HG03280 (cell line): Measurements from ENCODE around the gene C2CD4C.
"Not testable (repeated sequence)": the region's sequence is repeated elsewhere in the genome, so short reads cannot be mapped to it uniquely, and the experiment has no call there.

Experiments
- ATAC-seq: cut with Tn5 transposase; IDR thresholded peaks from one replicate; pipeline ENCODE4 v1.9.1; 2021; ENCODE audit warnings: mild to moderate bottlenecking, moderate library complexity; ENCODE audit not compliant: unreplicated experiment

C2CD4C gene

GRCh38 chr19:439167-439900 lies 30.4 kb upstream of the C2CD4C start:
- ATAC-seq: no peak

GRCh38 chr19:438416-438958 lies 29.5 kb upstream of the C2CD4C start:
- no peak for ATAC-seq

GRCh38 chr19:437041-437440 lies 28.1 kb upstream of the C2CD4C start:
- ATAC-seq: no peak

- no peak for ATAC-seq
Measured at GRCh38 chr19:436413-436950, 27.5 kb upstream of the C2CD4C start.

GRCh38 chr19:435707-436412 lies 26.9 kb upstream of the C2CD4C start:
- no peak for ATAC-seq

GRCh38 chr19:435056-435706 lies 26.2 kb upstream of the C2CD4C start:
- ATAC-seq: no peak

- ATAC-seq: no peak
Measured at GRCh38 chr19:434152-434960, 25.4 kb upstream of the C2CD4C start.

- no peak for ATAC-seq
Measured at GRCh38 chr19:430701-431100, 21.8 kb upstream of the C2CD4C start.

- ATAC-seq: no peak
Measured at GRCh38 chr19:428149-428548, 19.2 kb upstream of the C2CD4C start.

GRCh38 chr19:427675-428074 lies 18.7 kb upstream of the C2CD4C start:
- ATAC-seq: not testable (repeated sequence)

- no peak for ATAC-seq
Measured at GRCh38 chr19:426725-427445, 17.9 kb upstream of the C2CD4C start.

GRCh38 chr19:425056-425455 lies 16.1 kb upstream of the C2CD4C start:
- no peak for ATAC-seq

- ATAC-seq: no peak
Measured at GRCh38 chr19:424546-424945, 15.6 kb upstream of the C2CD4C start.

- ATAC-seq: no peak
Measured at GRCh38 chr19:423691-424466, 14.9 kb upstream of the C2CD4C start.

- not testable (repeated sequence) for ATAC-seq
Measured at GRCh38 chr19:422917-423226, 13.9 kb upstream of the C2CD4C start.

- no peak for ATAC-seq
Measured at GRCh38 chr19:422213-422916, 13.4 kb upstream of the C2CD4C start.

- no peak for ATAC-seq
Measured at GRCh38 chr19:419721-420515, 11.0 kb upstream of the C2CD4C start.
